HG03066 (cell line): ENCODE results near the gene NFKBIA.
A peak's percentile ranks its signal among the peaks of the same experiment; 100 is the strongest.
"Not testable (repeated sequence)": the region's sequence is repeated elsewhere in the genome, so short reads cannot be mapped to it uniquely, and the experiment has no call there.

Experiments
- ATAC-seq: cut with Tn5 transposase; IDR thresholded peaks from one replicate; pipeline ENCODE4 v1.9.1; 2021; ENCODE audit warnings: low read depth; ENCODE audit not compliant: unreplicated experiment

NFKBIA gene

GRCh38 chr14:35409595-35409994, 5.0 kb upstream of the NFKBIA start:
- ATAC-seq = no peak

- no peak for ATAC-seq
Measured at GRCh38 chr14:35408026-35408425, 3.5 kb upstream of the NFKBIA start.

GRCh38 chr14:35407306-35407630, 2.7 kb upstream of the NFKBIA start:
- no peak for ATAC-seq

- ATAC-seq = no peak
Measured at GRCh38 chr14:35406506-35407305, 2.2 kb upstream of the NFKBIA start.

- no peak for ATAC-seq
Measured at GRCh38 chr14:35406090-35406489, 1.5 kb upstream of the NFKBIA start.

- ATAC-seq = no peak
Measured at GRCh38 chr14:35405304-35405996, 901 bp upstream of the NFKBIA start.

- ATAC-seq = peak; percentile 50
Measured at GRCh38 chr14:35403603-35404448, 723 bp downstream of the NFKBIA start.

GRCh38 chr14:35403114-35403602, 1.4 kb downstream of the NFKBIA start:
- ATAC-seq = no peak

GRCh38 chr14:35402323-35403113, 2.0 kb downstream of the NFKBIA start:
- ATAC-seq = no peak

GRCh38 chr14:35401422-35402265, 2.9 kb downstream of the NFKBIA start:
- no peak for ATAC-seq

GRCh38 chr14:35400648-35401421, 3.7 kb downstream of the NFKBIA start:
- no peak for ATAC-seq

- ATAC-seq = no peak
Measured at GRCh38 chr14:35399083-35399937, 5.2 kb downstream of the NFKBIA start.

- ATAC-seq = no peak
Measured at GRCh38 chr14:35398071-35398584, 6.4 kb downstream of the NFKBIA start.

GRCh38 chr14:35396610-35397009, 7.9 kb downstream of the NFKBIA start:
- ATAC-seq = not testable (repeated sequence)

GRCh38 chr14:35395283-35395682, 9.3 kb downstream of the NFKBIA start:
- no peak for ATAC-seq

GRCh38 chr14:35394326-35395013, 10.1 kb downstream of the NFKBIA start:
- ATAC-seq = no peak

GRCh38 chr14:35393826-35394225, 10.7 kb downstream of the NFKBIA start:
- no peak for ATAC-seq
